Measurements from ENCODE around the gene LEPROT.

GRCh38 chr1:65395887-65396612, 24.4 kb upstream of the LEPROT start:
- TF ChIP-seq, protein P1, sequence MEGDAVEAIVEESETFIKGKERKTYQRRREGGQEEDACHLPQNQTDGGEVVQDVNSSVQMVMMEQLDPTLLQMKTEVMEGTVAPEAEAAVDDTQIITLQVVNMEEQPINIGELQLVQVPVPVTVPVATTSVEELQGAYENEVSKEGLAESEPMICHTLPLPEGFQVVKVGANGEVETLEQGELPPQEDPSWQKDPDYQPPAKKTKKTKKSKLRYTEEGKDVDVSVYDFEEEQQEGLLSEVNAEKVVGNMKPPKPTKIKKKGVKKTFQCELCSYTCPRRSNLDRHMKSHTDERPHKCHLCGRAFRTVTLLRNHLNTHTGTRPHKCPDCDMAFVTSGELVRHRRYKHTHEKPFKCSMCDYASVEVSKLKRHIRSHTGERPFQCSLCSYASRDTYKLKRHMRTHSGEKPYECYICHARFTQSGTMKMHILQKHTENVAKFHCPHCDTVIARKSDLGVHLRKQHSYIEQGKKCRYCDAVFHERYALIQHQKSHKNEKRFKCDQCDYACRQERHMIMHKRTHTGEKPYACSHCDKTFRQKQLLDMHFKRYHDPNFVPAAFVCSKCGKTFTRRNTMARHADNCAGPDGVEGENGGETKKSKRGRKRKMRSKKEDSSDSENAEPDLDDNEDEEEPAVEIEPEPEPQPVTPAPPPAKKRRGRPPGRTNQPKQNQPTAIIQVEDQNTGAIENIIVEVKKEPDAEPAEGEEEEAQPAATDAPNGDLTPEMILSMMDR (IDR thresholded peaks at IDR 0.05), result no peak
- TF ChIP-seq POLR2A (IDR thresholded peaks at IDR 0.05), result no peak

Measured in right lobe of liver (tissue), 4 donors.